ENCODE measurements around the gene ZFYVE19.

GRCh38 chr15:40796041-40796440, 10.8 kb upstream of the ZFYVE19 start:
- no peak for TF ChIP-seq CTCF (IDR thresholded peaks at IDR 0.05)
- TF ChIP-seq POLR2AphosphoS5 (IDR thresholded peaks at IDR 0.05; ENCODE audit: low read depth, low read length): no peak
- TF ChIP-seq SIN3A (IDR thresholded peaks at IDR 0.05; ENCODE audit: borderline replicate concordance, insufficient read depth, low read depth, low read length): no peak

Measured in Panc1 (cell line).